Ishikawa (cell line): Measurements from ENCODE around the gene CACNA1C.

Experiments
- CEBPB ChIP-seq: IDR thresholded peaks from 2 replicates; pipeline ENCODE4 v1.6.1; 2012
- CREB1 ChIP-seq: IDR thresholded peaks from 2 replicates; pipeline ENCODE4 v1.6.1; 2012; ENCODE audit warnings: low read depth
- EGR1 ChIP-seq: IDR thresholded peaks from 2 replicates; pipeline ENCODE4 v1.6.1; 2012
- EP300 ChIP-seq: IDR thresholded peaks from 2 replicates; pipeline ENCODE4 v1.6.1; 2012; ENCODE audit warnings: borderline replicate concordance
- FOXM1 ChIP-seq: IDR thresholded peaks from 2 replicates; pipeline ENCODE4 v1.6.1; 2012; ENCODE audit warnings: low read depth, borderline replicate concordance
- MAX ChIP-seq: IDR thresholded peaks from 2 replicates; pipeline ENCODE4 v1.6.1; 2012
- NFIC ChIP-seq: IDR thresholded peaks from 2 replicates; pipeline ENCODE4 v1.6.1; 2012
- RAD21 ChIP-seq: IDR thresholded peaks from 2 replicates; pipeline ENCODE4 v1.6.1; 2012; ENCODE audit warnings: low read depth
- REST ChIP-seq: IDR thresholded peaks from 2 replicates; pipeline ENCODE4 v1.6.1; 2012; ENCODE audit warnings: low read depth, mild to moderate bottlenecking
- TAF1 ChIP-seq: IDR thresholded peaks from 2 replicates; pipeline ENCODE4 v1.6.1; 2012; ENCODE audit warnings: low read depth, mild to moderate bottlenecking
- TCF12 ChIP-seq: IDR thresholded peaks from 2 replicates; pipeline ENCODE4 v1.6.1; 2012; ENCODE audit warnings: low read depth
- TEAD4 ChIP-seq: IDR thresholded peaks from 2 replicates; pipeline ENCODE4 v1.6.1; 2012
- USF1 ChIP-seq: IDR thresholded peaks from 2 replicates; pipeline ENCODE4 v1.6.1; 2012
- YY1 ChIP-seq: IDR thresholded peaks from 2 replicates; pipeline ENCODE4 v1.6.1; 2012; ENCODE audit warnings: low read depth
- ZBTB7A ChIP-seq: IDR thresholded peaks from 2 replicates; pipeline ENCODE4 v1.6.1; 2012; ENCODE audit warnings: low read depth

The CACNA1C gene

GRCh38 chr12:2172491-2173214 lies 119.9 kb downstream of the CACNA1C start:
- no peak for TF ChIP-seq EGR1
- TF ChIP-seq USF1 = no peak
- TF ChIP-seq TCF12 = no peak
- TF ChIP-seq REST = no peak
- no peak for TF ChIP-seq FOXM1
- TF ChIP-seq CREB1 = no peak
- no peak for TF ChIP-seq EP300
- no peak for TF ChIP-seq TAF1
- TF ChIP-seq CEBPB = no peak
- no peak for TF ChIP-seq RAD21
- no peak for TF ChIP-seq MAX
- no peak for TF ChIP-seq ZBTB7A
- TF ChIP-seq YY1 = no peak
- no peak for TF ChIP-seq NFIC
- TF ChIP-seq TEAD4 = no peak

- no peak for TF ChIP-seq EGR1
- no peak for TF ChIP-seq ZBTB7A
- no peak for TF ChIP-seq REST
- TF ChIP-seq FOXM1 = no peak
- TF ChIP-seq EP300 = no peak
- TF ChIP-seq RAD21 = no peak
- no peak for TF ChIP-seq TCF12
Observed at GRCh38 chr12:2173971-2174370, 121.2 kb downstream of the CACNA1C start.

GRCh38 chr12:2177003-2177402 lies 124.2 kb downstream of the CACNA1C start:
- TF ChIP-seq RAD21 = no peak
- no peak for TF ChIP-seq EGR1
- no peak for TF ChIP-seq YY1
- no peak for TF ChIP-seq CREB1
- TF ChIP-seq ZBTB7A = no peak
- no peak for TF ChIP-seq TAF1
- no peak for TF ChIP-seq REST
- no peak for TF ChIP-seq FOXM1
- no peak for TF ChIP-seq NFIC
- no peak for TF ChIP-seq USF1
- TF ChIP-seq TEAD4 = no peak
- TF ChIP-seq TCF12 = no peak
- no peak for TF ChIP-seq EP300
- no peak for TF ChIP-seq CEBPB
- TF ChIP-seq MAX = no peak

- TF ChIP-seq MAX (no peak), TEAD4 (no peak), ZBTB7A (no peak), RAD21 (no peak), YY1 (no peak), EP300 (no peak), CEBPB (no peak), EGR1 (no peak), NFIC (no peak), REST (no peak), TCF12 (no peak), FOXM1 (no peak), USF1 (no peak), CREB1 (no peak), TAF1 (no peak)
Observed at GRCh38 chr12:2177751-2178150, 125.0 kb downstream of the CACNA1C start.
